HG03066 (cell line): ENCODE data around the gene TSPAN6.

ENCODE experiments used
- ATAC-seq: cut with Tn5 transposase; IDR thresholded peaks from one replicate; pipeline ENCODE4 v1.9.1; 2021; ENCODE audit warnings: low read depth; ENCODE audit not compliant: unreplicated experiment

The TSPAN6 gene

DNA sequence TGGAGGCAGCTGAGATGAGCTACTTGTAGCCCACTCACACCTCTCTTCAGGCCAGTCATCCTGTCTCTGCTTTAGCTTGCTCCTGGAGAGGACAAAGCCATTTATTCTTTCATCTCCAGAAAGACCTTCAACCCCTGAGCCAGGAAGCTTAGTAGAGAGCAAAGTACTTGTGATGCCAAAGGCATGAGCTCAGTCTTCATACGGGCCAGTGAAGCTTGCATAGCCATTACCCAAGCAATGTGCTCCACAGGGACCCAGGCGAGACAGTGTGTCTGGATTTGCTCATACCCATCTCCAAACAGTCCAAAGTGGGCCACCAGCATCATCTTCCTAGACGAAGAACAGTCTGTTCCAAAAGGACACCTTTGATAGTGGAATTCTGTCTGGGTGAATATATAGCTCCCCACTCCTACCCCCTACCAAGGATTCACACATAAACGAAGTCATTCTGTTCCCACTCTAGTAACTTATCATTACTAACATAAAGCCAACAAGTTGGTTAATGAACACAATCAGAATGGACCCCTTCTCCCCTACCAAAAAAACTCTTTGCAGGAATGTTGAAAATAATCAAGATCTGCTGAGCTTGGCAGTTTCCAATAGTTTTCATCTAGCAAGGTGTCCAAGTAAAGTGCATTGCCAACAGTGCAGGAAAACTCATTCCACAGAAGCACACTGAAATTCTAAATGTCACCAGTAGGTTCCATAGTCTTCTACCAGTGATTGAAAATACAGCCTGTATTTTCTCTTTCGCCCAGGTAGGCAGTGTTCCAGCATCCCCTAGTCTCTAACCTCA is 45.2 kb downstream of the TSPAN6 start:
- ATAC-seq = no peak

DNA sequence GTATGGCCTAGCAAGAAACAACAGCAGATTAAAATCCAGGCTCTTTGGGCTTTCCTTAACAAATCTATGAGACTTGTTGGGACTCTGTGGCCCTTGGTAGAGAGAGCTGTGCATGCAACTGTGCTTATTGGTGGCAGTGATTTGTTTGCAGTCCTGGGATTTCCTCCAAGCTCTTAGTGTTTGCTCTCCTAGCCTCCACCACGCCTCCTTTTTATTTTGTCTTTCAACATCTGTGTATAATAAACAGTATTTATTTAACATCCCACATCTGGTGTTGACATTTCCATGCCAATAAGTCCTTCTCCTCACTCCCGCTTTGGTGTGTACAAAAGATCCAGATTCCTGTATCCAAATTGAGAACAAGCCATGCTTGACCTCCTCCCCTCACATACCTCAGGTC is 48.7 kb downstream of the TSPAN6 start:
- ATAC-seq = no peak

DNA sequence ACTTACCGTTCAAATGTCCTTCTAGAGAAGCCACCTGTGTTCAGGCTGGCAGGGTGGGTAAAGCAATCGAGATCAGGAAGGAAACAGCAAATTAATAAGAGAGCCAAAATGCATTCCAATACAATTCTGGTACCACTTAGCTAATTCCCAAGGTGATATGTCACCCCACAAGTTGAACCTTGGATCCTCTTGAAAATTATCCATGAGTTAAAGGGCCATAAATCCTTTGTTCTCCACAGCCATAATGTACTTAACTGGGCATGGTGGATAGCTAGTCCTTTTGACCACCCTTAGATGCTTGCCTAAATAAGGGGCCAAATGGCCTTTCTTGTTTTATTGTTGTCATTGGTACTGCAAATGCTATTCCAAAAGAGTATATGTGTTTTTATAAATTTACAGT is 49.9 kb downstream of the TSPAN6 start:
- ATAC-seq = no peak

DNA sequence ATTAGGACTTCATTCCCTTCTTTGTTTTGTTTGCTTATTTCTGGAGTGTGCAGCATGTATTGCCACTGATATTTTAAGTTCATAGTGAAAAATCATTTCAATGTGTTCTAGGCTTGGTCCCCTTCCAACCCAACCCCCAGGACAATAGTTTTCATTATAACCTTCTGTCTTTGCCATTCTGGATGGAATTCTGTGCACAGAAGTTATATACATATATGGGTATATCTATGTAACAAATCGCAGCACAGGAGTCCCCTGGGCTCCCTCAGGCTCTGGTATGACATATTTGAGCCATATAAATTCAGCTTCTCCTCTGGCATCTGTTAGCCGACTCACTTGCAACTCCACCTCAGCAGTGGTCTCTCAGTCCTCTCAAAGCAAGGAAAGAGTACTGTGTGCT is 52.0 kb downstream of the TSPAN6 start, which contains the start of gene TNMD:
Gene TNMD, plus strand, starts transcription at position 326 of the 400 bp plus-strand sequence. CDS start 83 bp downstream, outside the sequence.
- no peak for ATAC-seq
